Colon (tissue), 2 donors: ENCODE data around the gene ITGB3.
"Not testable (repeated sequence)": the region's sequence is repeated elsewhere in the genome, so short reads cannot be mapped to it uniquely, and the experiment has no call there.

Experiments used
- FAIRE-seq: peaks from 2 replicates; lab custom pipeline; 2012; peaks lifted over from hg19 to GRCh38; lab: Jason Lieb, UNC
- donor health status: control.
- donor health status: control.

Gene ITGB3

GRCh38 chr17:47253541-47254402 is at the start of gene ITGB3:
Gene ITGB3, plus strand, starts transcription at chr17:47253827. Its CDS starts 35 bp downstream, at chr17:47253862.
- FAIRE-seq = no peak

GRCh38 chr17:47203984-47204721 is 49.5 kb upstream of the ITGB3 start:
- no peak for FAIRE-seq

GRCh38 chr17:47204722-47205418 is 48.8 kb upstream of the ITGB3 start:
- FAIRE-seq = no peak

GRCh38 chr17:47205419-47205963 is 48.1 kb upstream of the ITGB3 start:
- no peak for FAIRE-seq

- no peak for FAIRE-seq
These were observed 46.2 kb upstream of the ITGB3 start for GRCh38 chr17:47207143-47208067.

- FAIRE-seq = no peak
These were observed 44.7 kb upstream of the ITGB3 start, which contains the start of gene MYL4 for GRCh38 chr17:47208744-47209488. Gene MYL4, plus strand, starts transcription at chr17:47209348. Its CDS starts 75 bp downstream, at chr17:47209423.

- FAIRE-seq = no peak
These were observed 44.1 kb upstream of the ITGB3 start for GRCh38 chr17:47209499-47209898.

GRCh38 chr17:47210105-47210504 is 43.5 kb upstream of the ITGB3 start:
- no peak for FAIRE-seq

- FAIRE-seq = no peak
These were observed 42.8 kb upstream of the ITGB3 start for GRCh38 chr17:47210779-47211178.

- FAIRE-seq = no peak
These were observed 41.2 kb upstream of the ITGB3 start for GRCh38 chr17:47212458-47212857.

- FAIRE-seq = no peak
These were observed 40.1 kb upstream of the ITGB3 start for GRCh38 chr17:47213540-47213939.

GRCh38 chr17:47214931-47215330 is 38.7 kb upstream of the ITGB3 start:
- no peak for FAIRE-seq

- not testable (repeated sequence) for FAIRE-seq
These were observed 36.8 kb upstream of the ITGB3 start for GRCh38 chr17:47216821-47217220.

GRCh38 chr17:47217279-47217678 is 36.3 kb upstream of the ITGB3 start:
- FAIRE-seq = not testable (repeated sequence)

- no peak for FAIRE-seq
These were observed 34.7 kb upstream of the ITGB3 start for GRCh38 chr17:47218896-47219430.

GRCh38 chr17:47219621-47220475 is 33.8 kb upstream of the ITGB3 start:
- FAIRE-seq = no peak

GRCh38 chr17:47220531-47220999 is 33.1 kb upstream of the ITGB3 start:
- FAIRE-seq = no peak

- FAIRE-seq = no peak
These were observed 32.5 kb upstream of the ITGB3 start for GRCh38 chr17:47221154-47221553.

- FAIRE-seq = no peak
These were observed 31.6 kb upstream of the ITGB3 start for GRCh38 chr17:47222047-47222446.
